H9 (cell line): Measurements from ENCODE around the gene JMJD1C. TPM values are rescaled to one million over a fixed set of nuclear protein-coding genes. Genes with fewer than 3 reads are reported as not detected.

Source experiments
- DNase-seq: peaks from one replicate; pipeline ENCODE4 v3.0.0-alpha.2; 2017
- H2AFZ ChIP-seq: one replicate; pipeline ENCODE4 v1.6.1; 2013; ENCODE audit warnings: mild to moderate bottlenecking, low read length, control low read depth, moderate library complexity
- H2AK5ac ChIP-seq: 2 replicates; pipeline ENCODE4 v1.6.1; 2013; ENCODE audit warnings: low read length, control low read depth, mixed read lengths; ENCODE audit not compliant: insufficient read length
- H2BK120ac ChIP-seq: one replicate; pipeline ENCODE4 v1.6.1; 2013; ENCODE audit warnings: low read depth, mild to moderate bottlenecking, low read length, control low read depth, inconsistent platforms; ENCODE audit not compliant: poor library complexity, severe bottlenecking
- H2BK12ac ChIP-seq: 2 replicates; pipeline ENCODE4 v1.6.1; 2013; ENCODE audit warnings: low read length, control low read depth, mixed read lengths, low read depth; ENCODE audit not compliant: insufficient read length
- H2BK15ac ChIP-seq: 2 replicates; pipeline ENCODE4 v1.6.1; 2013; ENCODE audit warnings: low read depth, low read length, control low read depth
- H2BK20ac ChIP-seq: one replicate; pipeline ENCODE4 v1.6.1; 2013; ENCODE audit warnings: low read depth, mild to moderate bottlenecking, low read length, control low read depth, inconsistent platforms; ENCODE audit not compliant: poor library complexity, severe bottlenecking
- H2BK5ac ChIP-seq: 2 replicates; pipeline ENCODE4 v1.6.1; 2013; ENCODE audit warnings: low read length, control low read depth, mixed read lengths; ENCODE audit not compliant: insufficient read length
- H3K14ac ChIP-seq: 2 replicates; pipeline ENCODE4 v1.6.1; 2013; ENCODE audit warnings: low read length, control low read depth; ENCODE audit not compliant: insufficient read depth
- H3K18ac ChIP-seq: 2 replicates; pipeline ENCODE4 v1.6.1; 2013; ENCODE audit warnings: low read depth, mild to moderate bottlenecking, mixed read lengths, low read length, control low read depth; ENCODE audit not compliant: insufficient read length
- H3K23ac ChIP-seq: 2 replicates; pipeline ENCODE4 v1.6.1; 2013; ENCODE audit warnings: low read length, control low read depth, mixed read lengths, low read depth; ENCODE audit not compliant: insufficient read length
- H3K23me2 ChIP-seq: 2 replicates; pipeline ENCODE4 v1.6.1; 2013; ENCODE audit warnings: low read depth, mild to moderate bottlenecking, mixed read lengths, low read length, control low read depth; ENCODE audit not compliant: insufficient read length, poor library complexity, severe bottlenecking
- H3K27ac ChIP-seq: 2 replicates; pipeline ENCODE4 v1.5.1; 2013; ENCODE audit warnings: low read length, control low read depth, mixed read lengths, low read depth; ENCODE audit not compliant: insufficient read length
- H3K27me3 ChIP-seq: 2 replicates; pipeline ENCODE4 v1.6.1; 2013; ENCODE audit warnings: low read length, control low read depth, inconsistent platforms; ENCODE audit not compliant: insufficient read depth
- H3K4ac ChIP-seq: 2 replicates; pipeline ENCODE4 v1.6.1; 2013; ENCODE audit warnings: low read depth, mild to moderate bottlenecking, control low read depth, inconsistent platforms, low read length, moderate library complexity
- H3K4me1 ChIP-seq: 2 replicates; pipeline ENCODE4 v1.6.1; 2013; ENCODE audit warnings: low read length, control low read depth, inconsistent platforms; ENCODE audit not compliant: insufficient read depth
- H3K4me2 ChIP-seq: 2 replicates; pipeline ENCODE4 v1.6.1; 2013; ENCODE audit warnings: low read length, control low read depth, mixed read lengths; ENCODE audit not compliant: insufficient read length, insufficient read depth
- H3K56ac ChIP-seq: 2 replicates; pipeline ENCODE4 v1.6.1; 2013; ENCODE audit warnings: low read depth, mild to moderate bottlenecking, mixed read lengths, low read length, control low read depth; ENCODE audit not compliant: insufficient read length
- H3K79me1 ChIP-seq: 2 replicates; pipeline ENCODE4 v1.6.1; 2013; ENCODE audit warnings: low read depth, mild to moderate bottlenecking, moderate library complexity, low read length, control low read depth, inconsistent platforms; ENCODE audit not compliant: insufficient read depth, poor library complexity, severe bottlenecking
- H3K79me2 ChIP-seq: 2 replicates; pipeline ENCODE4 v1.6.1; 2013; ENCODE audit warnings: low read length, control low read depth, inconsistent platforms; ENCODE audit not compliant: insufficient read depth
- H3K9ac ChIP-seq: 2 replicates; pipeline ENCODE4 v1.6.1; 2013; ENCODE audit warnings: low read length, control low read depth, mixed read lengths; ENCODE audit not compliant: insufficient read length; ENCODE audit errors: extremely low read depth
- H3K9me3 ChIP-seq: one replicate; pipeline ENCODE4 v1.6.1; 2013; ENCODE audit warnings: low read depth, low read length, inconsistent platforms; ENCODE audit not compliant: control insufficient read depth
- H3T11ph ChIP-seq: one replicate; pipeline ENCODE4 v1.6.1; 2013; ENCODE audit warnings: mild to moderate bottlenecking, low read length, control low read depth, inconsistent platforms
- H4K20me1 ChIP-seq: one replicate; pipeline ENCODE4 v1.6.1; 2013; ENCODE audit not compliant: control insufficient read depth, insufficient read length, insufficient read depth
- H4K5ac ChIP-seq: 2 replicates; pipeline ENCODE4 v1.6.1; 2013; ENCODE audit warnings: low read depth, mild to moderate bottlenecking, mixed read lengths, low read length, control low read depth; ENCODE audit not compliant: insufficient read length
- H4K8ac ChIP-seq: replicated peaks from 2 replicates; pipeline ENCODE4 v1.6.1; 2013; ENCODE audit warnings: low read length, control low read depth, mixed read lengths, low read depth; ENCODE audit not compliant: insufficient read length
- H4K91ac ChIP-seq: 2 replicates; pipeline ENCODE4 v1.6.1; 2013; ENCODE audit warnings: low read depth, mild to moderate bottlenecking, moderate library complexity, mixed read lengths, low read length, control low read depth; ENCODE audit not compliant: insufficient read length
- H3K27ac Mint-ChIP-seq, 3 experiments: 2 replicates in 2 of 3; 3 replicates in 1 of 3; pipeline ENCODE4 v1.8.0; 2020 to 2021; ENCODE audit warnings: mixed read lengths in 3 of 3, mild to moderate bottlenecking in 1 of 3, moderate library complexity in 1 of 3
- H3K27me3 Mint-ChIP-seq: 2 replicates; pipeline ENCODE4 v1.8.0; 2021; ENCODE audit warnings: low read depth, mild to moderate bottlenecking, moderate library complexity, mixed read lengths
- H3K36me3 Mint-ChIP-seq, 3 experiments: 2 replicates in 2 of 3; 3 replicates in 1 of 3; pipeline ENCODE4 v1.8.0; 2020 to 2021; ENCODE audit warnings: low read depth in 3 of 3, mixed read lengths in 3 of 3; ENCODE audit not compliant: insufficient read depth in 1 of 3
- H3K4me1 Mint-ChIP-seq, 2 experiments: 2 replicates each; pipeline ENCODE4 v1.8.0; 2020; ENCODE audit warnings: mixed read lengths in 2 of 2
- H3K4me3 Mint-ChIP-seq, 2 experiments: 2 replicates in 1 of 2; 3 replicates in 1 of 2; pipeline ENCODE4 v1.8.0; 2020 to 2021; ENCODE audit warnings: mild to moderate bottlenecking in 2 of 2, mixed read lengths in 2 of 2, moderate library complexity in 1 of 2
- H3K9me3 Mint-ChIP-seq, 2 experiments: 2 replicates in 1 of 2; 3 replicates in 1 of 2; pipeline ENCODE4 v1.8.0; 2020; ENCODE audit warnings: mild to moderate bottlenecking in 2 of 2, mixed read lengths in 2 of 2, moderate library complexity in 1 of 2
- CTCF ChIP-seq: fragments of 200-600 bp; sonication (generic); conservative IDR thresholded peaks from 3 replicates; pipeline ENCODE4 v1.8.0; 2021; ENCODE audit warnings: antibody characterized with exemption, mild to moderate bottlenecking
- WGBS: extraction: QIAGEN DNeasy Blood & Tissue Kit; methylation state at CpG from one replicate; pipeline ENCODE4 v1.1.7; 2013; ENCODE audit warnings: missing lambda C conversion rate, low lambda C conversion rate, mixed read lengths; ENCODE audit not compliant: insufficient read length; ENCODE audit errors: extremely low coverage; 5-methylcytosine and 5-hydroxymethylcytosine counted together
- total RNA-seq: library from RNA; stranded (reverse); gene quantifications from 2 replicates; pipeline ENCODE4 v1.2.1, GENCODE V29; 2021

The JMJD1C gene
- total RNA-seq, 1 experiment from 2014 or later: 200 TPM

DNA sequence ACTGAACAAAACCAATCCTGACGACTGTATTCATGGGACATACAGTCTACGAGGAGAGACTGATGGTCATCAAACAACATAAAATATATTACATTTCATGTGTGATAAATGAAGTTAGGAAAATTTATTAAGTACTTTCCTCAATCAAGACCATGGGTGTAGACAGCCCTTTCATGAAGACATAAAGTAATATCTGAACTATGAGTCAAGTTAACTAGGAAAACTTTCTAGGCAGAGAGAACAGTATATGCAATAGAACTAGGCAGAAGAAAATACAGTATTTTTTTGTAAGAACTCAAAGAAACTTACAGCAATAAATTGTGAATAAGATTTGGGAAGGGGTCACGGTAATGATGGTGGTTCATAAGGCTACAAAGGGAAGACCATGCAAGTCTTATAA, 112.8 kb downstream of the JMJD1C start:
- Histone ChIP-seq H2BK5ac (no peak overlapping the region), H3K56ac (no peak overlapping the region), H2AK5ac (no peak overlapping the region), H4K8ac (no peak overlapping the region), H3K27ac (no peak overlapping the region), H3T11ph (no peak overlapping the region), H3K4me1 (no peaks in the 10 kb centered on the region), H2AFZ (no peak overlapping the region), H4K20me1 (no peaks in the 10 kb centered on the region), H3K4me2 (no peak overlapping the region), H4K91ac (no peak overlapping the region), H3K79me1 (no peaks in the 10 kb centered on the region), H3K18ac (no peak overlapping the region), H2BK15ac (no peak overlapping the region), H3K23ac (no peak overlapping the region), H3K4ac (no peak overlapping the region), H3K14ac (no peak overlapping the region), H2BK20ac (no peak overlapping the region), H3K9ac (no peak overlapping the region), H3K79me2 (no peaks in the 10 kb centered on the region; the same call in 1 of the 2 replicates), H3K23me2 (no peaks in the 10 kb centered on the region), H3K9me3 (no peaks in the 10 kb centered on the region), H2BK120ac (no peak overlapping the region), H4K5ac (no peak overlapping the region), H2BK12ac (no peak overlapping the region), H3K27me3 (no peaks in the 10 kb centered on the region)
- TF ChIP-seq CTCF: no peak
- DNase-seq: no peak
- no peak overlapping the region for H3K4me3 Mint-ChIP-seq
- no peaks in the 10 kb centered on the region for H3K27me3 Mint-ChIP-seq
- no peaks in the 10 kb centered on the region for H3K9me3 Mint-ChIP-seq
- no peak overlapping the region for H3K27ac Mint-ChIP-seq
- peaks cover 3 to 5% of the 10 kb centered on the region in 2 experiments; a peak in 2 of 4 replicates for H3K4me1 Mint-ChIP-seq
- no CpG with 5 or more reads among the region's 3 CpGs for WGBS
- no peaks in the 10 kb centered on the region; a peak in 1 of 7 replicates for H3K36me3 Mint-ChIP-seq
